Measurements from ENCODE around the gene ACAP3.

ACAP3 gene

GRCh38 chr1:1315435-1315954 lies 7.8 kb upstream of the ACAP3 start:
- DNase-seq (ENCODE audit: low read depth in 2 of 2), result no peak

DNA sequence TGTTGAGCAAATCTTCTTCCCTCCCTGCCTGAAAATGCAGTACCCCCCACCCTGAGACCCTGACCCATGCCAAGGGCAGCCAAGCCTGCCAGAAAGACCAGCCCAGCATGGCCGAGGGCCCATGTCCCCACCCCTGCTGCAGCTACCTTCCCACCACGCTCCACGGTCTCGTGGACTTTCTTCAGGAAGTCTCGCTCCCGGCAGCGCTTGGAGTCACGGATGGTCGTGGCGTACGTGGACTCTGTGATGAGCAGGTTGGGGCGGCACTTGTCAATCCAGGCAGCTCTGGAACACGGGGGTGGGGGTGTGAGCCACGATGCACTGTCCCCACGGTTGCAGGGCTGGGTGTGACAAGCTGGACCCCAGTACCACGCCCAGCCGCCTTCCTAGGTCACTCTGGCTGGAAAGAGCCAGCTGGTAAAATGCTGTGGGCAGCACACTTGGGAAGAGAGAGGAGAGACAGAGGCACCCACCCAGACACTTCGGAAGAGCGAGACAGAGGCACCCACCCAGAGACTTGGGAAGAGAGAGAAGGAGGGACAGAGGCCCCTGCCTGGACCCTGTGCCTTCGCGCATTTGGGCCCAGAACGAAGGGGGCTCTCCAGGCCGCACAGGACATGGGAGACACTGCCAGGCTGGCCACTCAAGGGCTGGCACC lies 7.1 kb upstream of the ACAP3 start:
- DNase-seq (ENCODE audit: low read depth in 2 of 2), result no peak

DNA sequence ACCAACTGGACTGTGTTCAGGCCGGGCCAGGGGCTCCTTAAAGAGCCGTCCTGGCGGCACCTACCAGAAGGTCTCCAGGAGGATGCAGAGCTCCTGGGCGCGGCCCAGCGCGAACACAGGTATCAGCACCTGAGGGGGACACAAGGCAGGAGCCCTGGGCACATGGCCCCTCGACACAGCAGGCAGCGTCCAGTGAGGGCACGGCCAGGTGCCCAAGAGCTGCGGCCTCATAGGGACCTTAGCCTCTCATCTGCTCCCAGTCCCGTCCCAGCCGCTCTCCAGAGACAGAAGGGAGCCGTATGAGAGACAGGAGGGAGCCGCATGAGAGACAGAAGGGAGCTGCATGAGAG lies 6.5 kb upstream of the ACAP3 start:
- no peak for DNase-seq (ENCODE audit: low read depth in 2 of 2)

DNA sequence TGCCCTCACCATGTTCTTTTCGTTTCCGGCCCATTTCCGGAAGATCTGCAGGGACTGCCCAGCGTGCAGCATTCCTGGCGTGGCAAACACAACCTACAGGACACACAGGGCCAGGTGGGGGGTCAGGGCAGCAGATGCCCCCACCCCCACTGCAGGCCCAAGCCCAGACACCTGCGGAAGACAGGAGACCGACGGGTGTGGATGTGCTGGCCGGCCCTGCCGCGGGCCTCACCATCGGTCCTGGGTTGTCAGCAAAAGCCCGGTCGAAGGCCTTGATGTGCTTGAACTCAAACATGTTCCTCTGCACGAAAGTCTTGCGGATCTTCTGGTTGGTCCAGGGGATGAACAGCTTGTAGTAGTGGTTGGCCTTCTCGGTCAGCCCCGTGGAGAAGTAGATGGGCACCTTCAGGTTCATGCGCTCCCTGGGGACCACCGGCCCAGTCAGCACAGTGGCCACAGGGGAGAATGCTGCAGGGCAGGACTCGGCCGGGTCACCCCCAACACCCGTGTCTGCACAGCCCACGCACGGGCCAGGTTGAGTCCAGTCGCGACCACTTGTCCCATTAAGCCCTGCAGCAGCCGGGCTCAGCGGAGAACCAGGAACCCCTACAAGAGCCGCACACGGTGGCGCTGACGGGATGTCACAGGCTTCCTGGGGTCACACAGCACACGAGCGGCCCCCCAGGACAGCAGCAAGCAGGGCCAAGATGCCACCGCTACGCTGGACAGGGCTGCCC lies 5.9 kb upstream of the ACAP3 start:
- no peak for DNase-seq (ENCODE audit: low read depth in 2 of 2)

DNA sequence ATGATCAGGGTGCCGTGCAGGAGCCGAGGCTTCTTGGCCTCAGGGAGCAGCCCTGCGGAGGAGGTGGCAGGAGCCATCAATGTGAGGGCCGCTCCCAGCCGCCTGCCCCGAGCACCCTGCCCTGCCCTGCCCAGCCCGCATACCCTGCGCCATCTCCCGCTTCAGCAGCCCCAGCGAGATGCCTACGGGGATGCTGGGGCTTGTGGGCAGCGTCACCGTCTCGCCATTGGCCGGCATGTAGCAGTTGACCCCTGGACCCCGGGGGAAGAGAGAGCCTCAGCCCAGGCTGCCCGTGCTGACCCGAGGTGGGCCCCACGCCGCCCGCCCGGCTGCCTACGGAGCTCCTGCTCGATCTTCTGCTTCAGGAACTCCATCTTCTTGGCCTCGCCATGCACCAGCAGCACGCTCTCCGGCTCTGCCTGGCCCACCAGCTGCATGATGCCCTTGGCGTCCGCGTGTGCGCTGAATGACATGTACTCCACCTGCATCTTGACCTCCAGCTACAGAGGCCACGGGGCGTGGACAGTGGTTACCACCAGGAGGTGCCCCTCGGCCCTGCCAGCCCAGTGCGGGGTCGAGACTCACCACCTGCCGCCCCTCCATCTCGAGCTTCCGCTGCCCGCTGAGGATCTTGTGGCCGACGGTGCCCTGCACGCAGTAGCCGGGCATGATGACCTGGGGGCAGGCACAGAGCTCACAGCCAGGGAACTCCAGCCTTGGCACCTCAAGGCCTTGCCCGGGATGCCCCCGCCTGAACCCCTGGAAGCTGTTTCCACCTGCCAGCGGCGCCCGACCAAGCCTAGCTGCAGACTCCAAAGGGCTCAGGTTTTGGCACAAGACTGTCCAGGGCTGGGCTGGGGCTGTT lies 5.0 kb upstream of the ACAP3 start:
- no peak for DNase-seq (ENCODE audit: low read depth in 2 of 2)

DNA sequence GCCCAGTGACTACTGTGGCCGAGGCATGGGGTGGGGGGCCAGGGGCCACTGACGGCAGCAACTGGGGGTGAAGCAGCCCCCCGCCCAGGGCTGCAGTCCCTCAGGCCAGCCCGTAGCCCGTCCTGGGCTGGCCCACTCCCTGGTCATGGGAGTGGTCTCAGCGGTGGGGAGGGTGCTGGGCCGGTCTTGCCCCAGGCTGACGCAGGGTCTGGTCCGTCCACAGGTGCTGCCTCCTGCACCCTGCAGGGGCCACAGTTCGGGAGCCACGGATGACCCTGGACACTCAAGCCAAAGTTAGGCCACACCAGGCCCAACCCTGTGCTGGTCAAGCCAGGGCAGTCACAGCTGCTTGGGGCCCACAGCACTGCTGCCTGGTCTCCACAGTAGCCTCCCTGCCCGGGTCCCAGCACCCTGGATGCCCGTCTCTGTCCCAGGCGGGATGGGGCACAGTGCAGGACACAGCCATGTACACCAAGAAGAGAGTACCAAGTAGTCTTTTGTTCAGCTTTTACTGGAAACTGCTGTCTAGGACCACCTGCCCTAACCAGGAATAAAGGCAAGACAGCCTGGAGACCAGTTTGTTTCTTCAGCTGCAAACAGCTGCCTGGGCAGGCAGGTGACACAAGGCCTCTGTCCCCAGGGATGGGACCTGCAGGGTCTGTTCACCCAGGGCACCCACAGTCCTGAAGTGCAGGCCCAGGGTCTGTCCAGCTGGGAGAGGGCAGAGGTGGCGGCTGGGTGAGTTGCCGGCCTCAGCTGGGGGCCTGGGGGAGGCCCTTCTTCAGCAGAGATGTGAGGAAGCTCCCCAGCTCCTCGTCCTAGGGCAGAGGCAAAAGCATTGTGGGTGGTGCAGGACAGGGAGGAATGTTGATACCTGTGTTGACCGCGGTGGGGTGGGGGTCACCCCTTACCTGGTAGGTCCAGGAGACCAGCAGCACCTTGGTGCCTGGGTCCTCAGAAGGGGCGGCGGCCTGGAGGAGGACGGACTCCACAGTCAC lies 3.7 kb upstream of the ACAP3 start:
- DNase-seq (ENCODE audit: low read depth in 2 of 2), result no peak

- no peak for DNase-seq (ENCODE audit: low read depth in 2 of 2)
Measured at GRCh38 chr1:1310476-1311053, 2.8 kb upstream of the ACAP3 start.

- no peak for DNase-seq (ENCODE audit: low read depth in 2 of 2)
Measured at GRCh38 chr1:1310109-1310385, 2.3 kb upstream of the ACAP3 start.

GRCh38 chr1:1309251-1310108 lies 1.8 kb upstream of the ACAP3 start:
- no peak for DNase-seq (ENCODE audit: low read depth in 2 of 2)

GRCh38 chr1:1308756-1309250 lies 1.1 kb upstream of the ACAP3 start:
- DNase-seq (ENCODE audit: low read depth in 2 of 2), result no peak

- DNase-seq (ENCODE audit: low read depth in 2 of 2), result no peak
Measured at GRCh38 chr1:1307261-1307922, 338 bp downstream of the ACAP3 start.

- no peak for DNase-seq (ENCODE audit: low read depth in 2 of 2)
Measured at GRCh38 chr1:1306661-1307260, 969 bp downstream of the ACAP3 start.

DNA sequence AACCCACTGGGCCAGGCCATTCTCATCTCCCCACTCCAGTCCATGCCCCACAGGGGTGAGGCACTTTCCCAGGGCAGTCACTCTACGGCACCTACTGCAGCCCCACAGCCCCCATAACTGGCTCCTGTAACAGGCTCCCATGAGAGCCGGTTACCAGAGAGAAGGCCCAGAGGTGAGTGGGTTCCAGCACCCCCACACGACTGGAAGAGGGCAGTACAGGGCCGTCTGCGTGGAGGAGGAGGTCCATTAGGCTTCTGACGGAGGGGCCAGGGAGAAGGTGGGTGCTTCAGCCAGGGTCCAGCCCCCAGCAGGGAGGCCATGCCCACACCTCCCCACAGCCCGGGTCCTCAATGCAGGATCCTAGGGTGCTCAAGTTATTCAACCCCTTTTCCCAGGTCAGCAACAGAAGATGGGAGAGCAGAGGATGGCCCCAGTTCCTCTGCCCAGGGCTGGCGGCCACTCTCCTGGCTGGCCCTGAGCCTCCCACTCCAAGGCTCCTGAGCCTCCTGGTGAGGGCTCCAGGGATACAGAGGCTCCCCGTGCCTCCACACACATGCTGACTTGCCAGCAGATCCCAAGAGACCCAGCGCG lies 1.6 kb downstream of the ACAP3 start:
- no peak for DNase-seq (ENCODE audit: low read depth in 2 of 2)

GRCh38 chr1:1305300-1306069 lies 2.2 kb downstream of the ACAP3 start:
- DNase-seq (ENCODE audit: low read depth in 2 of 2), result peak in 1 of 2 experiments; percentile 59

DNA sequence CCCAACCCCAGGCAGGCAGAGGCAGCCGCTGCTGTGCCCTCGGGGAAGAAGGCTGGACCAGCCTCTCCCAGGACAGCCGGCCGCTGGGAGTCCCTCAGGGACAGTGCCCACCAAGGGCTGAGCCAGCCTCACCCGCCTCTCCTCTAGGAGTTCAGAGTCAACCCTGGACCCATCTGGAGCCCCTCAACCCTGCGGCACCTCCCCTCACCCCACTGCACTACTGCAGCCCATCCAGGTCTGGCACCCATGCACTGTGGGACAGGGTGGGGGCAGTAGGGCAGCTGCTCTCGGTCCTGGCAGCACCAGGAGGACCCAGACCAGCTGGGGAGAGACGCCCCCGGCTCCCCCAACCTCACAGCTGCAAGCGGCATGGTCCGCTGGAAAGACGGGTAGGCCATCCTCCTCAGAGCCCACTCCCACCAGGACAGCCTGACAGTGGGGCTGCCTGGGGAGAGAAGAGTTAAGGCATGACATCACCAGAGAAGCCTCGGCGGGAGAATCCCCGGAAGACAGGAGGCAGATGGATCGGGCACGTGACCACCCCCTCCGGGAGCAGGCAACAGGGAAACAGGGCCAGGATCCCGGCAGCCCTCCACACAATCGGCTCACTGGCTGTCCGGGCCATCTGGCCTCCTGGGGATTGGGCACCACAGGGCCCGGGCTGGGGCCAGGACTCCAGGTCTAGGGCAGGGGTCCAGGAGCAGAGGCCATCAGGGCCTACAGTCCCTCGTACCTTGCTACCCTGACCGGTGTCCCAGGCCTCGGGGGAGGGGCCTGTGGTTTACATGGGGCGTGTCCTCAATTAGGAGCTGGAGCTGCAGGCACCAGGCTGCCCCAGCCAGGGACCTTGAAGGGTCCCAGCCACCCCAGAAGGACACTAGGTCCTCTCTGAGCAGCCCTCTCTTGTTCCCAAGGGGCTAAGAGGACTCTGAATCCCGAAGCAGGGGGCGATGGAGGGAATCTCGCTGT lies 3.1 kb downstream of the ACAP3 start:
- DNase-seq (ENCODE audit: low read depth in 2 of 2), result no peak

DNA sequence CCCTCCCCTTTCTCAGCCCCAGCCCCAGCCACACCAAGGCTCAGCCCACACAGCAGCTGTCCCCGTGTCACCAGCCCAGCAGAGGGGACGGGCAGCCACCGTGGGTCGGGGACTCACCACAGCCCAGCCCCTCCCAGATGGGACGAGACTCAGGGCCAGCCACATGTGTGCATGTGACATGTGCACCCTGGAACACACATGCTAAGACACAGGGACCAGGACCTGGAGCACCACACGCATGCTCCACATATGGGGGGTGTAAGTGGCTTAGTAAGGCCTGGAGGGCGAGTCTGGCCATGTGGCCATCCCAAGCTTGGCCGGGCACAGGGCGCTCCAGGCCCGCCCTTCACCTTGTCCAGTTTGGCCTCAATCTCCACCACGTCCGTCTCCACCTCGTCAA lies 4.0 kb downstream of the ACAP3 start:
- DNase-seq (ENCODE audit: low read depth in 2 of 2), result no peak
